Mesendoderm (in vitro differentiated cells): ENCODE data around the gene PRDM7.

Source experiments
- DNase-seq: peaks from one replicate; pipeline ENCODE4 v3.0.0; 2013
- H2AK5ac ChIP-seq: 2 replicates; pipeline ENCODE4 v1.6.1; 2013; ENCODE audit warnings: low read length, inconsistent platforms
- H2BK120ac ChIP-seq: 2 replicates; pipeline ENCODE4 v1.6.1; 2013; ENCODE audit warnings: low read depth, mild to moderate bottlenecking, low read length, moderate library complexity, mixed read lengths
- H2BK15ac ChIP-seq: replicated peaks from 2 replicates; pipeline ENCODE4 v1.6.1; 2013; ENCODE audit warnings: low read depth, mild to moderate bottlenecking, moderate library complexity
- H2BK5ac ChIP-seq: 2 replicates; pipeline ENCODE4 v1.6.1; 2013; ENCODE audit warnings: low read length, inconsistent platforms
- H3K18ac ChIP-seq: 2 replicates; pipeline ENCODE4 v1.6.1; 2013; ENCODE audit warnings: mild to moderate bottlenecking, low read length, mixed read lengths
- H3K23ac ChIP-seq: one replicate; pipeline ENCODE4 v1.6.1; 2013; ENCODE audit warnings: low read length
- H3K27ac ChIP-seq: 2 replicates; pipeline ENCODE4 v1.5.1; 2013; ENCODE audit warnings: low read depth, mild to moderate bottlenecking, inconsistent platforms, low read length, moderate library complexity
- H3K27me3 ChIP-seq: 2 replicates; pipeline ENCODE4 v1.6.1; 2013; ENCODE audit warnings: low read length, control low read depth, mild to moderate bottlenecking, inconsistent platforms; ENCODE audit not compliant: insufficient read depth, poor library complexity
- H3K36me3 ChIP-seq: 2 replicates; pipeline ENCODE4 v1.6.1; 2013; ENCODE audit warnings: low read length, inconsistent platforms; ENCODE audit not compliant: control insufficient read depth, insufficient read depth
- H3K4ac ChIP-seq: one replicate; pipeline ENCODE4 v1.6.1; 2013; ENCODE audit warnings: low read depth, mild to moderate bottlenecking, low read length, moderate library complexity
- H3K4me1 ChIP-seq: 2 replicates; pipeline ENCODE4 v1.6.1; 2013; ENCODE audit warnings: low read depth, low read length, inconsistent platforms; ENCODE audit not compliant: control insufficient read depth
- H3K4me2 ChIP-seq: 2 replicates; pipeline ENCODE4 v1.6.1; 2013; ENCODE audit warnings: low read length
- H3K4me3 ChIP-seq: 2 replicates; pipeline ENCODE4 v1.5.1; 2013; ENCODE audit warnings: mild to moderate bottlenecking, low read length
- H3K56ac ChIP-seq: one replicate; pipeline ENCODE4 v1.6.1; 2013; ENCODE audit warnings: low read length
- H3K79me1 ChIP-seq: 2 replicates; pipeline ENCODE4 v1.6.1; 2013; ENCODE audit warnings: low read length, inconsistent platforms
- H3K79me2 ChIP-seq: 2 replicates; pipeline ENCODE4 v1.6.1; 2013; ENCODE audit warnings: mild to moderate bottlenecking, low read length; ENCODE audit not compliant: control insufficient read depth, insufficient read depth
- H3K9ac ChIP-seq: 2 replicates; pipeline ENCODE4 v1.6.1; 2013; ENCODE audit warnings: low read length, inconsistent platforms
- H4K5ac ChIP-seq: one replicate; pipeline ENCODE4 v1.6.1; 2013; ENCODE audit warnings: low read length
- H4K8ac ChIP-seq: one replicate; pipeline ENCODE4 v1.6.1; 2013; ENCODE audit warnings: low read depth, mild to moderate bottlenecking, control low read depth, low read length, moderate library complexity
- WGBS: extraction: QIAGEN DNeasy Blood & Tissue Kit; methylation state at CpG from one replicate; pipeline ENCODE4 v1.1.7; 2013; ENCODE audit warnings: low lambda C conversion rate, missing lambda C conversion rate; ENCODE audit not compliant: insufficient coverage; ENCODE audit errors: extremely low coverage; 5-methylcytosine and 5-hydroxymethylcytosine counted together

Gene PRDM7

DNA sequence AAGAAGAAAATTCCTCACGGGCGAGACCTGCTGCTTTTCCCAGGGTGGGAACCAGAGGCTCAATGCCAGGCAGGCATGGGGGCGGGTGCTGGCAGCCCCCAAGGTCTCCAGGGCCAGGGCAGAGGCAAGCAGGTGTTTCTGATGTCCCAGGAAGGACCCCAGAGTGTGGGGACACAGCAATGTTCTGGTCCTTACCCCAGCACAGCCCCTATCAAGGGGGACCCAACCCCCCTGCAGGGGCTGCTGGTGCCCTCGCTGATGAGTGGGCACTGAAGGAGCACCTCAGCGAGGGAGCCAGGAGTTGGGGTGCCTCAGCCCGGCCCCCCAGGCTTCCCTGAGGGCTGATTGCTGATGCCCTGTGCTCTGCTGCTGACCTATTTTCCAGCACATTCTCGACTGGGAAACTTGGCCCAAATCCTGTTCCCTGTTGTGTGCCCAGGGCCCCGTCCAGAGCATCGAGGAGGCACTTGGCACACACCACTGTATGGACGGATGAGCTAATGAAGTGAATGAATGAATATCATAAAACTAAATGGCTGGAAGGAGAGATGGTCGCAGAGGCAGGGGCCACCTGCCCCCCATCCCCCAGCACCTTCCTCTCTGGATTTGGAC lies 60.7 kb downstream of the PRDM7 start:
- Histone ChIP-seq H4K5ac (no peak overlapping the region), H3K23ac (no peak overlapping the region), H3K79me2 (no peaks in the 10 kb centered on the region), H3K36me3 (no peaks in the 10 kb centered on the region), H3K4me3 (no peak overlapping the region), H3K4me2 (no peak overlapping the region), H3K27me3 (no peaks in the 10 kb centered on the region), H3K79me1 (no peaks in the 10 kb centered on the region), H3K27ac (no peak overlapping the region), H2AK5ac (no peak overlapping the region), H3K4me1 (peaks cover 2% of the 10 kb centered on the region), H2BK5ac (no peak overlapping the region), H2BK120ac (no peak overlapping the region), H3K9ac (no peak overlapping the region), H3K56ac (no peak overlapping the region), H4K8ac (no peak overlapping the region), H3K18ac (no peak overlapping the region), H2BK15ac (no peak overlapping the region), H3K4ac (no peak overlapping the region)
- no CpG with 5 or more reads among the region's 11 CpGs for WGBS
- DNase-seq: no peak

DNA sequence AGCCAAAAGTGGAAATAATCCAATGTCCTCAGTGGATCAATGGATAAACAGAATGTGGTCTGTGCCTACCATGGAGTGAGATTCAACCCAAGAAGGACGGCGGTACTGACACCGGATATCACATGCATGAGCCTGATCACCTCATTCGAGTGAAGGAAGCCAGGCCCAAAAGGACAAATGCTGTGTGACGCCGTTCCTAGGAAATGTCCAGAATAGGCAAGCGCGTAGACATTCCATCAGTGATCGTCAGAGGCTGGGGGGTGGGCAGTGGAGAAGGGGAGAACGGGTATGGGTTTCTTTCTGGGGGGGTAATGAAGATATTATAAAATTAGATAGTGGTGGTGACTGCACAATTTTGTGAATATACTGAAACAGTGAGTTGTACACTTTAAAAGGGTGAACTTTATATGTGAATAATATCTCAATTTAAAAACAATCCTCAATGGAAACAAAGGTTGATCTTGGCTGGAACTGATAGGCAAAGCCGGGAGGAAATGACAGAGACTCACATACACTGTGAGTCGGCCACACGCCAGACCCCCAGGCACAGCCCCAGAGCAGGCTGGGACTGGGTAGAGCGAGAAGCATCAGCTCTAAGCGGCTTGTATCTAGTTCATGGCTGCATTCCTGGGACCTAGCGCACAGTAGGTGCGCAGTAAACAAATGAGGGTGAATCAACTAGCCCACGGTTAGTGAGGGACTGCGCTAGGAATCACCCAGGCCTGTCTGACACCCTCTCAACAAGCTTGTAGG lies 61.4 kb downstream of the PRDM7 start:
- no peak overlapping the region for H3K9ac ChIP-seq
- no peak overlapping the region for H3K4ac ChIP-seq
- H4K5ac ChIP-seq: no peak overlapping the region
- H3K27ac ChIP-seq: no peak overlapping the region
- H3K18ac ChIP-seq: no peak overlapping the region
- H4K8ac ChIP-seq: no peak overlapping the region
- H3K79me1 ChIP-seq: no peaks in the 10 kb centered on the region
- H3K27me3 ChIP-seq: no peaks in the 10 kb centered on the region
- no peaks in the 10 kb centered on the region for H3K36me3 ChIP-seq
- H2BK5ac ChIP-seq: no peak overlapping the region
- H3K79me2 ChIP-seq: no peaks in the 10 kb centered on the region
- H2BK120ac ChIP-seq: no peak overlapping the region
- no CpG with 5 or more reads among the region's 19 CpGs for WGBS
- no peak overlapping the region for H3K4me3 ChIP-seq
- no peaks in the 10 kb centered on the region for H3K4me1 ChIP-seq
- no peak overlapping the region for H3K4me2 ChIP-seq
- H3K23ac ChIP-seq: no peak overlapping the region
- DNase-seq: peak; percentile 38
- H3K56ac ChIP-seq: no peak overlapping the region
- no peak overlapping the region for H2AK5ac ChIP-seq
- no peak overlapping the region for H2BK15ac ChIP-seq

DNA sequence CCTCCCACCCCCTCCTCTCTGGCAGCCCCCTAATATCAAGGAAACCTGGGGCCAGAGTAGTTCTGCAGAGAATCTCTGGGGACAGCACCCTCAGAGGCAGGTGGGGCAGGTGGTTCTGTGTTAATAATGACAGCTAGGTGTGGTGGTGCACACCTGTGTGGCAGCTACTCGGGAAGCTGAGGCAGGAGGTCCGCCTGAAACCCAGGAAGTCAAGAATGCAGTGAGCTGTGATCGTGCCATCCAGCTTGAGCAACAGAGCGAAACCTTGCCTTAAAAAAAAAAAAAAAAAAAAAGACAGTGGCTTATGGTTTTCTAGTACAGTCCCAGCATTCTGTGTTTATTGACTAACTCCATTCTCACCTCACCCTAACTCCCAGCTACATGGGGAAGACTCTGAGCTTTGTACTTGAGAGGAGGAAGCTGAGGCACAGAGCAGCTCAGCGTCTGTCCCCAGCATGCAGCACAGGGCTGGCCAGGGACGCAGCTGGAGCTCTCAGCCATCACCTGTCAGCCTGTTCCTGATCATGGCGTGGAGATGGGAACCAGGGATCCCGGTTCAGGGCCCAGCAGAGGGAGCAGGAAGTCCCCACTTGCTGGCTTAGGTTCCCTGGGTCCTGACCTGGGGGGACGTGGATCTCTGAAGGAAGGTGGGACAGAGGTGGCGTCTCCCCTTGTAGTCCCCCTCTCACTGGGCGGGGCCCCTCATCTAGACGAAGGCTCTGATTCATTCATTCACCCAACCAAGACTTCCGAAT lies 64.0 kb downstream of the PRDM7 start:
- H2BK120ac ChIP-seq: no peak overlapping the region
- no peaks in the 10 kb centered on the region for H3K36me3 ChIP-seq
- H3K56ac ChIP-seq: no peak overlapping the region
- H3K4me1 ChIP-seq: no peaks in the 10 kb centered on the region
- H4K5ac ChIP-seq: no peak overlapping the region
- H3K27ac ChIP-seq: no peak overlapping the region
- no peak overlapping the region for H3K4me2 ChIP-seq
- H3K4ac ChIP-seq: no peak overlapping the region
- no peak overlapping the region for H2BK15ac ChIP-seq
- no CpG with 5 or more reads among the region's 13 CpGs for WGBS
- no peaks in the 10 kb centered on the region for H3K27me3 ChIP-seq
- H2AK5ac ChIP-seq: no peak overlapping the region
- H3K18ac ChIP-seq: no peak overlapping the region
- H3K79me2 ChIP-seq: no peaks in the 10 kb centered on the region
- DNase-seq: no peak
- H3K4me3 ChIP-seq: no peak overlapping the region
- no peak overlapping the region for H2BK5ac ChIP-seq
- H3K23ac ChIP-seq: no peak overlapping the region
- H3K79me1 ChIP-seq: no peaks in the 10 kb centered on the region
- H4K8ac ChIP-seq: no peak overlapping the region
- no peak overlapping the region for H3K9ac ChIP-seq

DNA sequence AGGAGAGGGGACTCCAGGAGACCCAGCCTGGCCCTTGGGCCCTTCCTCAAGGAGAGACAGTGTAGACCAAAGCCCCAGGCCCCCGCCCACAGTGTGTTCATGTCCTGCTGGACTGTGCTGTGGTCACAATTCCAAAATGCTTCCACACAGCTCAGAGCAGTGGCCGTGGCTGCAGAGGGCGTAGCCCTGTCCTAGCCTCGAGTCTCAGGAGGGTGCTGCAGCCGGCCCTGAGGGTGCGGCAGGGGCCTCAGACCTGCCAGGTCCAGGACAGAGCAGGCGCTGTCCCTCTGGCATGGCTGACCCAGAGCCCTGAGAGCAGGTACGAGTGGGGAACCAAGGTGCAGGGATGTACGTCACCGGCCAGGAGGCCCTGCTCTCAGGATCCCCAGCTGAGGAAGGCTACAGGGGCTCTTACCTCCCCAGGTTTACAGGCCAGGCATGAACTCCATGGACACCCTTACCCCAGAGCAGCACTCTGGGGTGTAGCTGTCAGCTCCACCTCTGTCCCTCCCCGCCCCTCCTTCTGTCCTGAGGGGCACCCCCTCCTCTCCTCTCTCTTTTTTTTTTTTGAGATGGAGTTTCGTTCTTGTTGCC lies 65.1 kb downstream of the PRDM7 start:
- no peak overlapping the region for H3K23ac ChIP-seq
- H3K79me1 ChIP-seq: no peaks in the 10 kb centered on the region
- H3K4me1 ChIP-seq: no peaks in the 10 kb centered on the region
- H2BK5ac ChIP-seq: no peak overlapping the region
- no peak overlapping the region for H2BK15ac ChIP-seq
- no peaks in the 10 kb centered on the region for H3K36me3 ChIP-seq
- no peak overlapping the region for H4K8ac ChIP-seq
- H3K9ac ChIP-seq: no peak overlapping the region
- no CpG with 5 or more reads among the region's 12 CpGs for WGBS
- H3K18ac ChIP-seq: no peak overlapping the region
- no peak overlapping the region for H3K56ac ChIP-seq
- no peak overlapping the region for H2BK120ac ChIP-seq
- H4K5ac ChIP-seq: no peak overlapping the region
- H3K4me2 ChIP-seq: no peak overlapping the region
- no peak for DNase-seq
- no peak overlapping the region for H2AK5ac ChIP-seq
- no peak overlapping the region for H3K4ac ChIP-seq
- H3K4me3 ChIP-seq: no peak overlapping the region
- no peaks in the 10 kb centered on the region for H3K27me3 ChIP-seq
- no peak overlapping the region for H3K27ac ChIP-seq
- H3K79me2 ChIP-seq: no peaks in the 10 kb centered on the region

DNA sequence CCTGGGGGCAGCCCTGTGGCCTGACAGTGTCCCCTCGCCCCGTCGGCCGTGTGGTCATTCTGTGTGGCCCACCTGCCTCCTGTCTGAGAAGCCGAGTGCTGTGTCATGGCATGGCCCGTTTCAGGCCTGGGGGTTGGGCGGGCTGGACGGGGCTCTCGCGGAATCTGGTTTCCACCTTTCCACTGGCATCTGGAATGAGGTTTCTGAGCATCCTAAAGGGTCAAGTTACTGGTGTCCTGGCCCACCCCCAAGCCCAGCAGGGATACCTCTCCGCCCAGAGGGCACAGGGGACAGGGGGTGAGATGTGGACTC lies 65.7 kb downstream of the PRDM7 start:
- no CpG with 5 or more reads among the region's 11 CpGs for WGBS
- H3K27ac ChIP-seq: no peak overlapping the region
- no peak for DNase-seq

More for the DNA sequence above, 65.7 kb downstream of the PRDM7 start:
- no peak overlapping the region for H2BK120ac ChIP-seq
- no peak overlapping the region for H3K56ac ChIP-seq
- H4K5ac ChIP-seq: no peak overlapping the region
- no peak overlapping the region for H3K4me2 ChIP-seq
- H2BK15ac ChIP-seq: no peak overlapping the region
- no peaks in the 10 kb centered on the region for H3K4me1 ChIP-seq
- H2AK5ac ChIP-seq: no peak overlapping the region
- H3K79me1 ChIP-seq: no peaks in the 10 kb centered on the region
- H3K36me3 ChIP-seq: no peaks in the 10 kb centered on the region
- H4K8ac ChIP-seq: no peak overlapping the region
- H3K4me3 ChIP-seq: no peak overlapping the region
- H3K4ac ChIP-seq: no peak overlapping the region
- no peak overlapping the region for H3K23ac ChIP-seq
- no peaks in the 10 kb centered on the region for H3K27me3 ChIP-seq
- H2BK5ac ChIP-seq: no peak overlapping the region
- H3K79me2 ChIP-seq: no peaks in the 10 kb centered on the region
- no peak overlapping the region for H3K9ac ChIP-seq
- H3K18ac ChIP-seq: no peak overlapping the region
